Measurements from ENCODE around the gene RASA3.
"Not testable (repeated sequence)": the region's sequence is repeated elsewhere in the genome, so short reads cannot be mapped to it uniquely, and the experiment has no call there.

RASA3 gene

DNA sequence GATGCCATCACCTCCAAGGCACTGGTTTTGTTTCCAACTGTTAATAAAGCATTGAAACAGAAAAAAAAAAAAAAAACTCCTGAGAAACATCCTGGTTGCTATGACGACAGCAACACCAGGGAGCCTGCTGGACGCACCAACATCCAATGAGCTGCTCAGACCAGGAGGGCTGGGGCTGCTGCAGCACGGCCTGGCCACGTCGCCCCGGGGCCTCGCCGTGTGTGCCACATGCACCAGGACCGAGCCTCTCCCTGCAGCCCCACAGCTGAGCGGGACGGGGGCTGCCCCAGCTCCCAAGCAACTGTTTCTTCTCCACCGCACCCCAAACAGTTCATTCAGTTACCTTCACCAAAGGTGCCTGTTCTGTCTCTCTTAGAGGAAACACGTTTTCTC is 54.5 kb downstream of the RASA3 start:
- DNase-seq: no peak

DNA sequence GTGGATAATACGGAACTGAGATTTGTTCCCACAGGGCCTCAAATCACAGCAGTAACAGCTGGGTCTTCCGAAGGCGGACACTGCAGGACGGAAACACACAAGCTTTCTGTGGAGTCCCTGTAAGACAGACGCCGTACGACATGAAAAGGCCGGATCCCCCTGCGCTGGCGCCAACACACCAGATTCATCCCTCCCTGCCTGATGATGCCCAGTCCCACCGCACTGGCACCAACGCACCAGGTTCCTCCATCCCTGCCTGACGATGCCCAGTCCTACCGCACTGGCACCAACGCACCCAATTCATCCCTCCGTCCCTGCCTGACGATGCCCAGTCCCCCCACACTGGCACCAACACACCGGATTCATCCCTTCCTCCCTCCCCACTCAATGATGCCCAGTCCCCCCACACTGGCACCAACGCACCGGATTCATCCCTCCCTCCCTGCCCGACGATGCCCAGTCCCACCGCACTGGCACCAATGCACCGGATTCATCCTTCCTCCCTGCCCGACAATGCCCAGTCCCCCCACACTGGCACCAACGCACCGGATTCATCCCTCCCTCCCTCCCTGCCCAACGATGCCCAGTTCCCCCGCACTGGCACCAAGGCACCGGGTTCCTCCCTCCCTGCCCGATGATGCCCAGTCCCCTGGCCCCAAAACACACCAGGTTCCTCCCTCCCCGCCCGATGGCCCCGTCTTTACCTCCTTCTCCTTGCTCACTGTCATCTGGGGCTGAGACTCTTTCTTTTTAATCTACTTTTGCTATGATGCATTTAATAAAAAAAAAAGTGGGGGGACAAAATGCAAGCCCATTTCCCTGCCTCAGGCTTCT is 55.1 kb downstream of the RASA3 start:
- DNase-seq: no peak

DNA sequence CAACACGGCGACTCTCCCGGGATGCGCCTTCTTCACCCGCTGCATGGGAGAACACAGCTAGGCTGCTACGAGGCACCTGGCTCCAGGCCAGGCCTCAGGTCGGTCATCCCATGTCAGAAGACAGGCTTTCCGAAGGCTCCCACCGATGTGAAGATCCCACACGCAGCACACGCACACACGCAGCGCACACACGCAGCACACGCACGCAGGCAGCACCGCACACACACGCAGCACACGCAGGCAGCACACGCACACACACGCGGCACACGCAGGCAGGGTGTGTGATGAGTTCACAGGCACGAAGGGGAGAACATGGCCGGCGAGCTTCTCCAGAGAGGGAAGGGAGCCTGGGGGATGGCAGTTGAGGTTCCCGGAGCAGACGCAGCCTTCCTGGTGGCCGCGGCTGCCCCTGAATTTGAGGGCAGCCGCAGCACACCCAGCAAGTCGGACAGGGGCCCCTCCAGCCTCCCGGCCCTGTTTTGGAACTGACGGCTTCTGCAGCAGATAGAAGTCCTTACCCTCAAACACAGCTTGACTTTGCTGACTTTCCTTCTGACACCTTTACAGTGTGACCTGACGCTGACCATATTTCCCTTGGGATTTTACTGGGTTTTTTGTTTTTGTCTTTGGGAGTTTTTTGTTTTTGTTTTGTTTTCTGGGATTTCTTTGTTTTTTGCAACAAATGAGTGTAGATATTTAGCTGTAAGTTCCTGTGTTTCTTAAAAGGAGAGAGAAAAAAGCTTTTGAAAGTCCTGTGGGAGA is 55.9 kb downstream of the RASA3 start:
- no peak for DNase-seq

DNA sequence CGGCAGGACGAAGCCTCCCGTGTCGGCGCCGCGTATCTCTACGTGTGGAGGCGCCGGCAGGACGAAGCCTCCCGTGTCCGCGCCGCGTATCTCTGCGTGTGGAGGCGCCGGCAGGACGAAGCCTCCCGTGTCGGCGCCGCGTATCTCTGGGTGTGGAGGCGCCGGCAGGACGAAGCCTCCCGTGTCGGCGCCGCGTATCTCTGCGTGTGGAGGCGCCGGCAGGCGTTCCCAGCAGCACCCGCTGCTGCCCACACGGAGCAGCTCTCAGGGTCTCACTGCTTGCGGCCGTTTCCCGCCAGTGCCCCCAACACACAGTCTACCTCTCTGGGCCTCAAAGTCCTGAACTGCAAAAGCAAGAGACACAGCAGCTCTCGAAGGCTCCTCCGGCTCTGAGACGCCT is 56.6 kb downstream of the RASA3 start:
- not testable (repeated sequence) for DNase-seq

DNA sequence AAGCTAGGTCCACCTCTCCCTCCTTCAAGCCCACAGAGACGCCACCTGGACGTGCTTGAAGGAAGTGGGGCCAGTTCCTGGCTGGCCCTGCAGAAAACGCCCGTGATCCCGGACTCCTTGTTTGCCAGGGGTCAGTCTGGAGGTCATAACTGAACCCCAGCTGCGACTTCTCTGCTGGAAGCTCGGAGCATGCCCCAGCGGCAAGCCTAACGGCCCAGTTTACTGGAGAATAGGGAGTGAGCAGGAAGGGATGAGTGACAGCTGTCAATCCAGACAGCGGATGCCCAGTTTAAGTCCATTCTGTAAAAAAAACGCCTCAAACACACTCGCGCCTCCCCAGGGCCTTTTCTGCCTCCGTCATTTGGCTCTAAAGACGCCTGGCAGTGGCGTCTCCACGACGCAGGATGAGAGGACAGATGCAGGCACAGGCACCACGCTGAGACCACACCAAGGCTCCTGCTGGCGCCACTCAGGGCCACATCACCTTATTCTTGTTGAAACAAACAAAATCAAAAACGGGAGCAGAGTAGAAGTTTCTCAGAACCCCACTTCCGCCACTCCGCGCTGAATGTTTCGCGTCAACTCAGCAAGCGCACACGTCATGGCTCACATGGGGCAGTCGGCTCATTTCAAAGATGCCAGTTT is 57.6 kb downstream of the RASA3 start:
- DNase-seq: no peak

DNA sequence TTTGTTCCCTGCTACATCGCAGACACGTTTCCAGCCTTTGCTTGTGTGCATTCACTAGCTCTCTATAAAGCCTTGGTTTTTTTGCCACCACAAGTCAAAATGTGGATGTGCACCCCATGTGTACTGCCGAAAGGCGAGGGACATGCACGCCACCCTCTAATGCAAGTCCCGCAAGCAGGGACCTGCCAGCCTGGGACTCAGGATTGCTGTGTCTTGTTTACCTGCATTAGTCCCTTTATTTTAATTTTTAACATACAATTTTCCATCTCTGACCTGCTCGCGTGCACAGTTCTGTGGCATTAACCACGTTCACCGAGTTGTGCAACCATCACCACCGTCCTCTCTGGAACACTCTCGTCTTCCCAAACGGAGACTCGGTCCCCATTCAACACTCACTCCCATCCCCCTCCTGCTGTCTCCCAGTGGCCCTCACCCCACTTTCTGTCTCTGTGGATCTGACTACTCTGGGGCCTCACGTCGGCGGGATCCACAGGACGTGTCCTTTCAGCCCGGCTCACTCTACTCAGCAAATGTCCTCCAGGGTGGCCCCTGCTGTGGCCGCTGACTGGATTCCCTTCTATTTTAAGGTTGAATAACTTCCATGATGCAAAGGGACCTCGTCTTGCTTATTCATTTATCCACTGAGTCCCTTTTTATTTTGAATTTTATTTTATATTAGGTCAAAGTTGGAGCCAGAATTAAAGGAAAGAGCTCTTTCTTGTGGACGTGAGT is 58.4 kb downstream of the RASA3 start:
- no peak for DNase-seq

DNA sequence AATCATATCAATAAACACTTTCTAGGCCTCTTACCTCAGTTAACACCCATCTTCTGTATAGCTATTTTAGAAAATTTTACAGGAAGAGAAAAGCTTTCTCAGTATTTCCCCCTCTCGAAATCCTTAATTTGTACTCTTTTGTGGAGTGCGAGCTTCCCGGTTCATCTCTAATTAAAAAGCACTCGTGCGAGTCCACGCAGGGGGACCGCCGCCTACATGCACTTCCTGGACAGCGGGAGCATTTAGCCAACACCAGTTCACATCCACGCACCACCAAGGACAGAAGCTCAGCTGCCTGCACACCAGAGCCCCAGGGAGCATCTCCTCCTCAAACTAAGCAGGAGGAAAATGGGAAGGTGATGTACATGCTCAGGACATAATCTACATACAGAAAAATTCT is 60.0 kb downstream of the RASA3 start:
- DNase-seq: no peak

DNA sequence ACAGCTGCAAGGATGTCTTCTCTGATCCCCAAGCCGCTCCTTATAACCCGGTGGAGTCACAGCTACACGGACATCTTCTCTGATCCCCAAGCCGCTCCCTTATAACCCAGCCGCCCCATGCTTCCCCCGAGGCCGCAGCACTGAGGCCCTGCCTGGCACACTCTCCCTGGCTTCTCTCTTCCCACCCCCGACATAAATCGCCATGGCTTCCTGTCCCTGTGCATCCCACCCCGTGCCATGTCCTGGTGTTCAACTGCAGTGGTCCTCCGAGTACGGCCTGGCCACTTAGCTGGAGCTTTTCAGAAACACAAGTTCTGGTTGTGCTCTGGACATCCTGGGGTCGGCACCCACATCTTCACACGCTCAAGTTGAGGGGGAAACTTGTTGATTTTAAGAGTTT is 60.4 kb downstream of the RASA3 start:
- DNase-seq: no peak

DNA sequence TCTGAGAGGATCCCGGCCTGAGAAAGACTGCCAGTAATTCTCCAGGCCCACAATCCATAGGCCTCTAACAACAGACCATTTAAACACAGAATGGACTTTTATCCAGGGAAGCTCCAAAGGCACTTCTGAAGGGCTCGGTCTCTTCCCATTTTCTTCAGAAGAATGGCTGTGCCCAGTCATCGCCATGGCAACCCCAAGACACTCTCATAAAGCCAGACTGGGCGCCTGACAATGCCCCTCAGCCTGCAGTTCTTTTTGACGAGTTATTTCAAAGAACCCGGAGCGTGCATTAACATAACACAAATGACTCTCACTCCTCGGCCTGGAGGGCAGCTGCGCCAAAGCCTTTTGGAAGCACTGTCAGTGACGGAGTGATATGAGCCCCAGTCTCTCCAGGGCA is 61.0 kb downstream of the RASA3 start:
- no peak for DNase-seq

DNA sequence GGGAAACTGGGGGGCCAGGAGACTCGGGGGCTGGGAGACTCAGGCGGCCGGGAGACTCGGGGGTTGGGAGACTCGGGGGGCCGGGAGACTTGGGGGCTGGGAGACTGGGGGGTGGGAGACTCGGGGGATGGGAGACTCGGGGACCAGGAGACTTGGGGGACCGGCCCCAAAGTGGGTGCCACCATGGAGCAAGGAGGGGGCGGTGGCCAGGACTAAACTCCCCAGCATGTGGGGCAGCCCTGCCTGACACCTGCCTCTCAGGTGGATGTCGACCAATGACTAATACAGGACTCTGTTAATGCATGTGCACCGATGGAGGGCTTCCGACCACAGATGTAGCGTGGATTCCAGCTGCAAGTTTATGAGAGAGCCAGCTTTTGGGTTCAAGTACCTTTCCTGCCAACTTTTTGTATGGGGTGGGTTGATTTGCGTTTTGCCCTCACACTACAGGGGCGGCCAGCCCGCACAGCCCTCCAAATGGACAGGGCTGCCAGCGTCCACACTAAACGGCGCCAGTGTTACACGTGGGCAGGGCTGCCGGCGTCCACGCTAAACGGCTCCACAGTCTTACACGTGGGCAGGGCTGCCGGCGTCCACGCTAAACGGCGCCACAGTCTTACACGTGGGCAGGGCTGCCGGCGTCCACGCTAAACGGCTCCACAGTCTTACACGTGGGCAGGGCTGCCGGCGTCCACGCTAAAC is 62.2 kb downstream of the RASA3 start:
- DNase-seq: no peak

DNA sequence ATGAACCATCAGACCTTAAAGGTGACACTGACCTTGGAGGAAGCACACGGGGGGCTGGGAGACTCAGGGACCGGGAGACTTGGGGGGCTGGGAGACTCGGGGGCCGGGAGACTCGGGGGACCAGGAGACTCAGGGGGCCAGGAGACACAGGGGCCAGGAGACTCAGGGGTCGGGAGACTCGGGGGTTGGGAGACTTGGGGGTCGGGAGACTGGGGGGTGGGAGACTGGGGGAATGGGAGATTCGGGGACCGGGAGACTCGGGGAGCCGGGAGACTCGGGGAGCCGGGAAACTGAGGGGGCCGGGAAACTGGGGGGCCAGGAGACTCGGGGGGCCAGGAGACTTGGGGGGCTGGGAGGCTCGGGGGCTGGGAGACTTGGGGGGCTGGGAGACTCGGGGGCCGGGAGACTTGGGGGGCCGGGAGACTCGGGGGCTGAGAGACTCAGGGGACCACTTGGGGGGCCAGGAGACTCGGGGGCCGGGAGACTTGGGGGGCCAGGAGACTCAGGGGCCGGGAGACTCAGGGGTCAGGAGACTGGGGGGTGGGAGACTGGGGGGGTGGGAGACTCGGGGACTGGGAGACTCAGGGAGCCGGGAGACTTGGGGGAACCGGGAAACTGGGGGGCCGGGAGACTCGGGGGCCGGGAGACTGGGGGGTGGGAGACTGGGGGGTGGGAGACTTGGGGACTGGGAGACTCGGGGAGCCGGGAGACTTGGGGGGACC is 62.9 kb downstream of the RASA3 start:
- DNase-seq: no peak

DNA sequence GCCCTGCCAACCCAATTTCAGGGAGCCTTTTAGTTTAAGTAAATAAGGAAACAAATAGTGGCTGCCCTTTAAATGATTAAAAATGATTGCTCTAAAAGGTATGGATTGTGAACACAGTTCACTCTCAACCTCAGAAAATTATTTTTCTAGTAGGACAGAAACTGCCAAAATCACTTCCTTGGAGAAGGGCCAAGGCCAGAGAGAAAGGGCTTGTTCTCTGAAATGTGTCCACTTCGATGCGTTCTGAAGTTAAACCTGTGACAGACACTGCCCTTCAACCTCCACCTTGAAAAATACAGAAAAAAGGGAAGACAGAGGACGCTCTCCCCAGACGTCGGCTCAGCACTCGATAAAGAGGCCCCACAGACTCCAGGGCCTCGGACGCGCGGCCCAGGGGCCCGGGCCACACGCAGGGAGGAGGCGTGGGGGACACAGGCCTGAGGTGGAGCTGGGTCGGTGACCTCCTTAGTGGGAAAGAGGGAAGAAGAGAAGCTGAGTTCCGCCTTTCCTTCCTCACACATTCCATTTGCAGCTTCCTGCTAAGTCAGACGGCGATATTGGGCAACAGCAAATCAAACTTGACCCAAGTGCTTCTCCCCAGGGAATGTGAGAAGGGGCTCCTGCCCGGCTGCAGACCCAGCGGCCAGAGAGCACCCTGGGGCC is 63.6 kb downstream of the RASA3 start:
- no peak for DNase-seq

DNA sequence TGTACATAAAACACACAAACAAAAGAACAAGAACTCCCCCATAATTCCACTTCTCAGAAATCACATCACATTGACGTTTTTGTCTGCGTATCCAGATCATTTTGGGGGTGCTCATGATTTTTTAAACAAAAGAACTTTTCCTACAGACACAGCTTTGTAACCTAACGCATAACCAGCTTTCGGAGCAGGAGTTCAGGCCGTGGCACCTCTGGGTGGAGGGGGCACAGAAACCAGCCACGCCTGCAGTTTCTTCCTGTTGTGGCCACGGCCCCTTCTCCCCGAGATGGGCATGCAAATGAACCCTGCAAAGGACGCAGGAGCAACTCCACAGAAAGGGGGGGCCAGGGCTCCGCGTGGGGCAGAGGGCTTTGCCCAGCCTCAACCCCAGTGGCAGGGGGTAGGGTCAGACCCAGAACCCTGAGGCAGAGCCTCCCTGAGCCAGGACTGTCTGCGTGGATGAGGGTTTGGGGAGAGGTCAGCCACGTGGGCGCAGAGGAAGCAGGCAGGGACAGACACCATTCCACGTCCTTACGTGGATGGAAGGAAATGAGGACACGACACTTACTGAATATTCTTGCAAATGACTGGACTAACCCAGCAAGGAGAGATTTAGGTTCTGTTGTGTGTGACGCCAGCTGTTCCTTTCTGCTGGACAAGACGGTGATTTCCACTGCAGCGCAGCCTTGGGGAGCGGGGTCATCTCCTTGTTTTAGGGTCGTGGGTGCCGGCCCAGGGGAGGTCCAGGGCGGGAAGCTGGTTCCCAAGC is 64.4 kb downstream of the RASA3 start:
- DNase-seq: peak; percentile 38

DNA sequence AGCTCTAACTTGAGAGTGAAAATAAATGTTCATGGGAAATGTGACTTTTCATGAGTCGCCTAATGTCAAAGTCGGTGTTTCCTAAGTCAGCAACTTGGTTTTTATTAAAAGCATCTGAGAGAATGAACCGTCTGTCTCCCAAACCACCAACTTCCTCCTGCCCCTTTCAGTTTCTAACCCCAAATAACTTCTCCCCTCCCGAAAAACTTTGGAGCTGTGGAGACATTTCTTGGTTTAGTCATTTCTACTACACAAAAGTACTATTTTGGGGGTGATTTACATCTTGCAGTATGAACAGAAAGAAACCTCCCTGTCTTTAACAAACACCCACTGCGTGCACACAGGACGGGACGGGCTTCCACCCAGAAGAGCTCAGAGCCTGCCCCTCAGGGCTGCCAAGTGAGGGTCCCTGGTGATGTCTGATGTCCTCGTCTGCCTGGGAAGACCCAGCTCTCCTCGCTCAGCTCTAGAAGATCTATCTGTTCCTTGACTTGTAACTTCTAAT is 65.0 kb downstream of the RASA3 start:
- peak; percentile 20 for DNase-seq

DNA sequence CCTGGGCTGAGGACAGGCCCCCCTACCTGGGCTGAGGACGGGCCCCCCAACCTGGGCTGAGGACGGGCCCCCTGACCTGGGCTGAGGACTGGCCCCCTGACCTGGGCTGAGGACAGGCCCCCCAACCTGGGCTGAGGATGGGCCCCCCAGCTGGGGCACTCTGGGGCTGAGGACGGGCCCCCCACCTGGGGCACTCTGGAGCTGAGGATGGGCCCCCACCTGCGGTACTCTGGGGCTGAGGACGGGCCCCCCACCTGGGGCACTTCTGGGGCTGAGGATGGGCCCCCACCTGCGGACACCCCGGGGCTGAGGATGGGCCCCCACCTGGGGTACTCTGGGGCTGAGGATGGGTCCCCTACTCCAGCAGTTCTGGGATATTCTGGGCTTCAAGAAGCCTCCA is 65.5 kb downstream of the RASA3 start:
- DNase-seq: no peak

DNA sequence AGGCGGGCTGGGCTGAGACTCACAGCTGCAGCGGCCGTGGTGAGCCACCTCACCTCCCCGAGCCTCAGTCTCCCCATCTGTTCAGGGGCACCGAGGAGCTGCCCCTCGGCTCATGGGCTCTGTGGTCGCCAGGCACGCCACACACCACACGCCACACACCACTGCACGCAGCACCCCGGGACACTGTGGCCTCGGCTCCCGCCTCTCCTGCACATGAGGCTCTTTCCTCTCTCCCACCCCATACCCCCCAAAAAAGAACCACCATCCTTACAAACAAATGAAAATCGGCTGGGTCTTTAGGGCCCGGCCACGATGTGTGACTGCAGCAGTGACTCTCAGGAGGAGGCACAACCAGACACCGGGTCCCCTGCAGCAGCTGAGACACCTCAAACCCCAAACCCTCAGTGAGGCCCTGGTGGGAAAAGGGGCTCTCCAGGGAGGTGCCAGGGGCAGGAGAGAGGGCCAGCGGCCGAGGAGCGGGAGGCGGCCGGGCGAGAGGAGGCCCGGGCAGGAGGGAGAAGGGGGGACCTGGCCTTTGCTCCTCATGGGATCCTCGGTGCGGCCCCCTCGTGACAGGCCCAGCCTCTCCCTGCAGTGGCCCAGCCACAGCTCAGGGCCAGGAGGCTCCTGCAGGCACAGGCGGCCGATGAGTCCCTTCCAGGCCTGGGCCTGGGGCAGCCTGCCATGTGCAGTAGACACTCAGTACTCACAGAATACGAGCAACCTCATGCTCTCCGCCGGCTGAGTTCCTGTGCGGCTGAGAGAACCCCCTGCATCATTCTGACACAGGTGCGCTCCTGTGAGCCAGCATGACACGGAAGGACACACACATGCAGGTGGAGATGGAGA is 66.3 kb downstream of the RASA3 start:
- DNase-seq: peak; percentile 17

DNA sequence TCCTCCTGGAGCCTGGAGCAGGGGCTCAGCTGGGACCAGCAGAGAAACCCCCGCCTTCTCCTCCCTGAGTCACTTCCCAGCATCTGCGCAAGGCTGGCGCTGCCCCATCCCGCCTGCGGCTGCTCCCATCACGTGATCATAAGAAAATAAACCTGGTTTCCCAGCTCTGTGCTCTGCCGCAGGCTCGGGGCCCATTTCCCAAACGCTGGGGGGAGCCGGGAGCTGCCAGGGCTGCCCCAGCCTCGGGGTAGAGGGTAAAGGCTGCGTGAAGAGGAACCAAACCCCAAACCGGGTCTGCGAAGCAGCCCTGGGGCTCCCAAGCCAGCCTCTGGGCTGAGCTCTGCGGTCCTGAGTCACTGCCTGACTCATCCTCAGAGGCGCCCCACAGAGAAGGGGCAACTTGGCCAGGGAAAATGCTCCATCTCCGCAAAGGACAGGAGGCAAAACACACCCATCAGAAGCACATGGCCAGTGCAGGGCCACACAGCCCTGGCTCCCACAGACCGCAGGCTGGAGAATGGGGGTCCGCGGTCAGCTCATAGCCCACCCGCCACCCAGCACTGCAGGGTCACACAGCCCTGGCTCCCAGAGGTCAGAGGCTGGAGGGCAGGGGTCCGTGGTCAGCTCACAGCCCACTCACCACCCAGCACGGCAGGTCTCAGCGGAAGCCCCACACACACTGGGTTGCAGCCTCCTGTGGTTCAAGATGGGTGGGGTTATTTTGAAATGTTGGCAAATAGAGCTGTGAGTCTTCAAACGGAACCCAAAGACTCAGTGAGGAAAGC is 67.1 kb downstream of the RASA3 start:
- DNase-seq: peak; percentile 61

DNA sequence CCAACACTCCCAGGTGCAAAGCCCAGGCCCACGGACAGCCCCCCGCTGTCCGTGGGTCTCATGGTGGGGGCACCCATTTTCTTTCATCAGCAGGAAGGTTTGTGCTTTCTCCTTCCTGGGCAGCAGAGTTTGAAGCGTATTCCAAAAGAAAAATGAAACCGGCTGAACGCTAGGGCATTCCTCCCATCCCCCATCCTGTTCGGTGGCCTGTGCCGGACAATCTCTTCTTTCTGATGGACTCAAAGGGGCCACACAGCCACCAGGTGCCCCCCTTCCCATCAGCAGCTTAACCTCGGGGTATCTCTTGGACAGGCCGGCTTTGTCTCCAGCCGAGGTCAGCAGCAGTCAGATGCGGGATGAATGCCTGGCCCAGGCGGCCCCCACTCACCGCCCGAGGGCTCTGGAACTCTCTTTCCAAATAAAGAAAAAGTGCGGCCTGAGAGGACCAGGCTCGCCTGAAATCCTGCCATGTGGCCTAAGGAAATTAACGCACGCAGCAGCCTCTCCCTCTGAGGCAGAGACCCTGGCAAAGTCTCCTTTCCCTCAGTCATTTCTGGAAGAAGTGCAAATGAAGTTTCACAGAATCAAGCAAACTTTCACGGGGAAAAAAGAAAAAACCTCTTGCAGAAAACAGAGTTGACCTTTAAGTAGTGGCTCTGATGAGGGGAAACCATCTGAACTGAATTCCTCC is 67.8 kb downstream of the RASA3 start:
- DNase-seq: no peak

Data from CD4-positive, alpha-beta T cell treated with Interleukin-12 subunit alpha and Interleukin-12 subunit beta, for 1 hour (primary cell).